ENCODE measurements around the gene CEP72.
A peak's percentile ranks its signal among the peaks of the same experiment; 100 is the strongest.
"Not testable (repeated sequence)": the region's sequence is repeated elsewhere in the genome, so short reads cannot be mapped to it uniquely, and the experiment has no call there.

Gene CEP72

DNA sequence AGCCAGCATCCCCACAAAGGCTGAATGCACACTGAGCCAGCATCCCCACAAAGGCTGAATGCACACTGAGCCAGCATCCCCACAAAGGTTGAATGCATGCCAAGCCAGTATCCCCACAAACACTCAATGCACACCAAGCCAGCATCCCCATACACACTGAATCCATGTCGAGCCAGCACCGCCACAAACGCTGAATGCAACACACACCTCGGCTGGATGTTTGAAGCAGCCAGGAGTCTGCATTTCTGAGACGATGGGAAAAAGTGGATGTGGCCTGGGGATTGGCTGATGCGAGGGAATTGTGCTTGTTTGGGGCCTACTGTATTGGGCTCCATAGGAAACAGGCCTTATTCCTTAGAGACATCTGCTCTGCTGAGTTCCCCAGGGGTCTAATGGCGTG is 30.9 kb upstream of the CEP72 start:
- no peak for DNase-seq

DNA sequence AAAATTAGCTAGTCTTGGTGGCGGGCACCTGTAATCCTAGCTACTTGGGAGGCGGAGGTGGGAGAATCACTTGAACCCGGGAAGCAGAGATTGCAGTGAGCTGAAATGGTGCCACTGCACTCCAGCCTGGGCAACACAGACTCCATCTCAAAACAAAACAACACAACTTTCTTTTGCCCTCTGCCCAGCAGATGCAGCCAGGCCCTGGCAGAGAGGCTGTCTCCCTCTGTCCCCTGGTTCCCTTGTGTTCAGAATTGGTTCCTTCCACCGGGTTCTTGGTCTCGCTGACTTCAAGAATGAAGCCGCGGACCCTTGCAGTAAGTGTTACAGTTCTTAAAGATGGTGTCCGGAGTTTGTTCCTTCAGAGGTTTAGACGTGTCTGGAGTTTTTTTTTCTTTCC is 30.2 kb upstream of the CEP72 start:
- no peak for DNase-seq

DNA sequence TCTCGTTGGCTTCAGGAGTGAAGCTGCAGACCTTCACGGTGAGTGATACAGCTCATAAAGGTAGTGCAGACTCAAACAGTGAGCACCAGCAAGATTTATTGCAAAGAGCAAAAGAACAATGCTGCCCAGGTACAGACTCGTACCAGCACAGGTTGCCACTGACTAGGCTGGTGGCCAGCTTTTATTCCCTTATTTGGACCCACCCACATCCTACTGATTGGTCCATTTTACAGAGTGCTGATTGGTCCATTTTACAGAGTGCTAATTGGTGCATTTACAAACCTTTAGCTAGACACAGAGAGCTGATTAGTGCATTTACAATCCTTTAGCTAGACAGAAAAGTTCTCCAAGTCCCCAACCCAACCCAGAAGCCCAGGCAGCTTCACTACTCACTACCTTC is 29.7 kb upstream of the CEP72 start:
- DNase-seq = not testable (repeated sequence)

DNA sequence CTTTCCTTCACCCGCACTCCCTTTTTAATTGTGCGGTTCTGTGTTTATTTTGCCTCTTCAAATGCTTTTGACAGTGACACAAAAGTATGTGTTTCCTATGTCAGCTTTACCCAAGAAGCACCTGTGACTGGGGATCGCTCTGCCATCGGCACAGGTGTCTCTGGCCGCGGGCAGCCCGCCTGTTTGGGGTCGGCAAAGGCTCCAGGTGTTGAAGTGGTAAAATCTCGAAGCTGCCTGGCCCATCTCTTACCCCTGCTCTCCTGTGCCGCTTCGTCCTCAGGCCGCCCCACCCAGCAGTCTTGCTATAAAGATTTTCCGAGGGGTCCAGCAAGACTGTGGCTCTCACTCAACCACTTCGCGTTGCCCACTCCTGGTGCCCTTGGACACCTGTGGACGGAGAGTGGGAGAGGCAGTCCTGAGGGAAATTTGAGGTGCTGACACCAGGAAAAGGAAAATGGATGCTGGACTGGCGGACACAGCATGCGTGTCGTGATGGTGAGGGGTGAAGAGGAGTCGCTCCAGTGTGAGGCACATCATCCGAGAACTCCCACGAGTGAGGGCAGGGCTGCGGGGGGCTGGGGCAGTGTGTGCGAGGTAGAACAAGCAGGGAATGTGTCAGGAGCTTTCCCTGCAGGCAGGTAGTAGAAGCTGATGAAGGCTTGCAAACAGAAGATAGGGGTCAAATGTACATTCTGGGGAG is 29.1 kb upstream of the CEP72 start:
- DNase-seq = no peak

DNA sequence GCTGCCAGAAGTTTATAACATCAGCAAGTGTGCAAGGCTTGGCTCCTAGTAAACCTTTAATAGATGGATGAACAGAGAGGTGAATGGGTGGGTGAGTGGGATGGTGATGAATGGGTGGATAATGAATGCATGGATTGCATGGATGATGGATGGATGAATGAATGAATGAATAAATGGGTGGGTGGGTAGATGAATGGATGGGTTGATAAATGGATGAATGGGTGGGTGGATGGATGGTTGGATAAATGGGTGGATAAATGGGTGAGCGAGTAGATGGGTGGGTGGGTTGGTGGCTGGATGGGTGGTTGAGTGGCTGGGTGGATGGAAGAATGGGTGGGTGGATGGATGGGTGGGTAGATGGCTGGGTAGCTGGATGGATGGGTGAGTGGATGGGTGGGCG is 28.5 kb upstream of the CEP72 start:
- DNase-seq = no peak

DNA sequence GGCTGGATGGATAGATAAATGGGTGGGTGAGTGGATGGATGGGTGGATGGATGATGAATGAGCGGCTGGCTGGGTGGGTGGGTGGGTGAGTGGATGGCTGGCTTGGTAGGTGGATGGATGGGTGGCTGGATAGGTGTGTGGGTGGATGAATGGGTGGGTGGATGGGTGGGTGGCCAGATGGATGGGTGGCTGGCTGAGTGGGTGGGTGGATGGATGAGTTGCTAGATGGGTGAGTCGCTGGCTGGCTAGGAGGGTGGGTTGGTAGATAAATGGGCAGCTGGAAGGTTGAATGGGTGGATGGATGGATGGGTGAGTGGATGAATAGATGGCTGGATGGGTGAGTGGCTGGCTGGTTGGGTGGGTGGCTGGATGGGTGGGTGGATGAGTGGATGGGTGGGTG is 27.9 kb upstream of the CEP72 start:
- no peak for DNase-seq

DNA sequence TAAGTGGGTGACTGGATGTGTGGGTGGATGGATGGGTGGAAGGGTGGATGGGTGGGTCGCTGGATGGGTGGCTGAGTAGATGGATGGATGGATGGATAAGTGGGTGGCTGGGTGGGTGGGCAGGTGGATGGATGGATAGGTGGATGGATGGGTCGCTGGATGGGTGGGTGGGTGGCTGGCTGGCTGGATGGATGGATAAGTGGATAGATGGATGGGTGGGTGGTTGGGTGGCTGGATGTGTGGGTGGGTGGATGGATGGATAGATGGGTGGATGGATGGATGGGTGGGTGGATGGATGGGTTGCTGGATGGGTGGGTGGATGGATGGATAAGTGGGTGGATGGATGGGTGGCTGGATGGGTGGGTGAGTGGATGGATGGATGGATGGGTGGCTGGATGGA is 27.3 kb upstream of the CEP72 start:
- DNase-seq = no peak

DNA sequence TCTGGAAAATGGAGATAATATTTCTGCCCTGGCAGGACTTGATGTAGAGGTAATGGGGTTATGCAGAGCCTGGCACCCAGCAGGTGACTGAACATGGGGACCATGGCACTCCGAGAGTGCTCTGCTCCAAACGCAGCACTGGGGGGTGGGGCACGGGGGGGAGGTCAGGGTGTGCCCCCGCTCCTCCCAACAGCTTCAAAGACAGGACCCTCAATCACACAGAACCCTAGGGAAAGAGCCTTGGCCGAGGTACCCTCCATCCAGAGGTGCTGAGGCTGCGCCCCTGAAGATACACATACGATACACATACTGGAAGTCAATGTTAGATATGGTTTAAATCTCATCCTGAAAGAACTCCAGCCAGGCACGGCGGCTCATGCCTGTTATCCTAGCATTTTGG is 26.6 kb upstream of the CEP72 start:
- no peak for DNase-seq

DNA sequence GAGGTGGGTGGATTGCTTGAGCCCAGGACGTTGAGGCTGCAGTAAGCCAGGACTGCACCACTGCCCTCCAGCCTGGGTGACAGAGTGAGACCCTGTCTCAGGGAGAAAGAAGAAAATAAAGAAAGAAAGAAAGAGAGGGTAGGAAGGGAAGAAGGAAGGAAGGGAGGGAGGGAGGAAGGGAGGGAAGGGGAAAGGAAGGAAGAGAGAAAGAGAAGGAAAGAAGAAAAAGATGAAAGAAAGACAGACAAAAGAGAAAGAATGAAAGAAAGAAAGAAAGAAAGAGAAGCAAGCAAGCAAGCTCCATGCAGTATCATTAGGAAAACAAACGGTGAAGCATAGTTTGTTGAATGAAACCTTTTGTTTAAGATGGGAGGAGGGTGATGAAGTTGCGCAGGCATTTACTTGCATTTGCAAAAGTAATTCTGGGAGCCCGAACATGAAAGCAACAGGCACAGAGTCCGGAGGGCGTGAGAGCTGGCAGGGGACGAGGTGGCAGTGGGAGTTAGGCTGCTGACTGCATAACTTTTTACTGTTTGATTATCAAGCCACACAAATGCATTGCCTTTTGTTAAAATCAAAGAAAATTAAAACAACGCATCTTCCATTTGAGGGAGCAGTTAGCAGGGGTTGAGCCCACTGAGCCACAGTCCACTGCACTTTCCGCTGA is 26.0 kb upstream of the CEP72 start:
- no peak for DNase-seq

DNA sequence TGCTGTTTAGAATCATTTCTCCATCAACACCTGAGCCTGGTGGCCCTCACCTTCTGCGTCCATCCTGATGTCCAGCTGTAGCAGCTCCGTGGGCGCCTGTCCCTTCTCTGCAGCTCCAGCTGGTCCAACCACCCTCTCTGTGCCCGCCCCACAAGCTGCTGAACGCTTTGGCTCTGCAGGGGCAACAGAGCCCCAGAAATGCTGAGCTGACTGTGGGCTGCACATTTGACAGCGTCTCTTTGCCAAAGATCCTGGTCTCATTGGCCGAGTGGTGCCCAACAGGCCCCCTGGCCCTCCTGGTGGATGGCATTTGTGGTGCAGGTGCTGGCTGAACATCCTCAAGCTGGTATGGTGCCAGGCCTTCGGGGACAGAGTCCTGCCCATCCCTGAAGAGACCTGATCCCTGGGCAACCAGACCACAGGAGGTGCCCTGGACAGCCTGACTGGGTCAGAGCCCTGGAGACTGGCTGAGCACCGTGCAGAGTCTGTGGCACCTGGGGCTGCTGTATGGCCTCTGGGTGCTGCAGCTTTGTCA is 25.3 kb upstream of the CEP72 start:
- no peak for DNase-seq

DNA sequence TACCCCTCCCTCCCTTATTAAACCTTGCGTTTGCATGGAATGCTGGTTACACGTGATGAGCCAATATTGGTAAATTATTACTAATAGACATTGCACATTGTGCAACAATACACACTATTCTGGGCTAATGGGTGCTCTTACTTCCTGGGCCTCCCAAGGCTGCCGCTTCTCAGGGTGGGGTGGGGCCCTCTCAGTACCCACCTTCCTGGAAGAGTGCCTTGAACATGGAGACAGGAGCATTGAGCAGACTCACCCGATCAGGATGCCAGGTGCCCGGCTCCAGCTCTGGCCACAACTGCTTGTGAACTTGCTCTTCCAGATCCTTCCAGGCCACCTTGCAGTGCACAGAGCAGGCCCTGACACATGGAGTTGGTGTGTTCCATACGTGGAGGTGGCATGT is 24.7 kb upstream of the CEP72 start:
- no peak for DNase-seq

DNA sequence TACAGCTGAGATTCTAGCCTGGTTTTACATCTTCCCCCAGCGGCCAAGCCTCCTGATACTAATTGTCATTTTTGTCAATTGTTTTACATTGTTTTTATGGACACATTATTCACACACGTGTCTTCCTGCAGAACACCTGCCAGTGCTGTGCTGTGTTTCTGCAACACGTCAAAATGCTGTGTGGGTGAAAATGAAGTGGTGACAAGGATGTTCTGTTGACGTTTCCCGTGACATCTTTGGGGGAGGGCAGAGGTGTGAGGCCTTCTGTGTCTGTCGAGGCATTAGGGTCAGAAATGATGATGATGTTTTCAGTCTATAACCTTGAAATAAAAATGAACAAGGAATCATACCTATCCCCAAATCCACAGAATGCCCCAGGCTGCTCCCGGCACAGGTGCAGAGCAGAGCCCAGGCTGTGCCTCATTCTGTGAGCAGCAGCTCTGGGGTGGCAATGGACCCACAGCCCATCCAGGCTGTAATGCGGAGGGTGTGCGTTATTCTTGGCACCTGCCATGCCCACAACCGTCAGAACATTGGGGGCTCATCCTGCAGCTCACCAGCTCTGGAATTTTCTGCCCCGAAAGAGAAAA is 23.6 kb upstream of the CEP72 start:
- no peak for DNase-seq

DNA sequence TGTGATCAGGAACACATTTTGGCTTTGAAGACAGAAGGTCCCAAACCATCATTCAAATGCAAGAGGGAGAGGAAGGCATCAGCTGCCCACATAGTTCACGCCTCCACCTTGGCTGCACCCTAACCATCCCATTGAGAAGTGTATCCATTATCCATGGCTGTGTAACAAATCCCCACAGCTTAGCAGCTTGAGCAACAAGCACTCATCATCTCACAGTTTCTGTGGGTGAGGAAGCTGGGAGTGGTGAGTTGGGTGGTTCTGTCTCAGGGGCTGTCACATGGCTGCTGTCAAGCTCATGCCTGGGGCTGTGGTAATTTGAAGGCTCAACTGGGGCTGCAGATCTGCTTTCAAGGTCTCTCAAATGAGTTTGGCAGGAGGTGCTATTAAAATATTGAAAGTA is 23.0 kb upstream of the CEP72 start:
- no peak for DNase-seq

DNA sequence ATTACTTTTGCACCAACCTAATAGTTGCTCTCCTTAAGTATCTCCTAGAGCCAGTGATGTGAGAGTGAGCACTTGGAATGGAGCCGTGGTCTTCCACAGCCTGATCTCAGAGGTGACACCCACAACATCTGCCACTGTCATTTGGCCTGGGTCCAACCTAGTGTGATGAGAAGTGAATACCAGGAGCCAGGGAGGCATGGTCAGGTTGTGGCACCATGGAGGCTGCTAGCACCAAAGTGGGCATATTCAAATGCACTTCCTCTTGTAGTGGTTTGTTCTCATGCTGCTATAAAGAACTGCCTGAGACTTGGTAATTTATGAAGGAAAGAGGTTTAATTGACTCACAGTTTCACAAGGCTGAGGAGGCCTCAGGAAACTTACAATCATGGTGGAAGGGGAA is 22.6 kb upstream of the CEP72 start:
- no peak for DNase-seq

DNA sequence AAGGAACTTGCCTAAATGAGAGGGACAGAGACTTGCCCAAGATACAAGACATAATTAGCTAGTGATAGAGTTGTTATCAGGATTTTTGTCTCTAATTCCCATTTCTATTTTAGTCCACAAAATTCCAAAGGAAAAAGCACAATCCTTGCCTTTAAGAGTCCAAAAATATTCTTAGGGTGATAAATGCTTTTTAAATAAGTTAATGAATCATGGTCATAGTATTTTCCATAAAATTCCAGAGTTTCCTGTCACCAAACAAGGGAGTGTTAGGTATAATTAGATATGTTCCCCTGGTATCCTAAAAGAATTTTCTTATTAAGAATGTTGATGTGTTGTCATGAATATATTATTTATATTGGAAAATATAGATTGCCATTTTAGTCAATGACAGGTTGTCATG is 21.8 kb upstream of the CEP72 start:
- DNase-seq = peak; percentile 1

DNA sequence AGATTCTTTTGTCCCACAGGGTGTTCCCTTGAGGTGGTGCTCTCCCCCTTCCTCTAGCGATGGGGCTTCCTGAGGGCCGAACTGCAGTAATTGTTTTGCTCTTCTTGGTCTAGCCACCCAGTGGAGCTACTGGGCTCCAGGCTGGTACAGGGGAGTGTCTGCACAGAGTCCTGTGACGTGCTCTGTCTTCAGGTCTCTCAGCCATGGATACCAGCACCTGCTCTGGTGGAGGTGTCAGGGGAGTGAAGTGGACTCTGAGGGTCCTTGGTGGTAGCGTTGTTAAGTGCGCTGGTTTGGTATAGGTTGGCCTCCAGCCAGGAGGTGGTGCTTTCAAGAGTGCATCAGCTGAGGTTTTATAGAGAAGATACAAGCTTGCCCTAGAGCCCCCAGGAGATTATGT is 20.4 kb upstream of the CEP72 start:
- no peak for DNase-seq

DNA sequence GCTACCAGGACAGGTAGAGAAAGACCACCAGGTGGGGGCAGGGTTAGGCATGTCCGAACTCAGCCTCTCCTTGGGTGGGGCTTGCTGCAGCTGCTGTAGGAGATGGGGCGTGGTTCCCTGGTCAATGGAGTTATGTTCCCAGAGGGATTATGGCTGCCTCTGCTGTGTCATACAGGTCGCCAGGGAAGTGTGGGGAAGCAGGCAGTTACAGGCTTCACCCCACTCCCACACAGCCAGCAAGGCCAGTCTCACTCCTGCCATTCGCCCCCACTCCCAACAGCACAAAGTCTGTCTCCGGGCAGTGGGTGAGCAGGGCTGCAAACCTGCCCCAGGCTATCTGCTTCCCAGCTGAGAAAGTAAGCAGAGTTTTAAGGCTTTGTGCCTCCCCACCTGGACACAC is 20.0 kb upstream of the CEP72 start:
- DNase-seq = no peak

DNA sequence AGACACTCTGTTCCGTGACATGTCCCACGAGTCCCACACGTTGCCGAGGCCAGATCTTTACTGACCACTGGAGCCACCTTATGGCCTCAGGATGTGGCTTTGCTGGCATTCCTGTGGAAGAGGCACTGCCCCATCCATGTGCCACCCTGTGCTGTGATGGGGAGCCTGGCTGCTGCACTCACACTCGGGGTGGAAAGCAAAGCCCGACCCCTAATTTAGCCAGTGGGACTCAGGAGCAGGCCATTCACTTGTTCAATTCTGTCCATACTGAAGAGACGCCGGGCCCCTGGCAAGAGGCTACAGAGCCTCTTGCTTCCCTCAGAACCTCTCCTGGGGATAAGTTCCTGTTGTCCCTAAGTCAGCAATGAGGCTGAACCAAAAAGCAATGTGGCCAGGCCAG is 18.6 kb upstream of the CEP72 start:
- no peak for DNase-seq

DNA sequence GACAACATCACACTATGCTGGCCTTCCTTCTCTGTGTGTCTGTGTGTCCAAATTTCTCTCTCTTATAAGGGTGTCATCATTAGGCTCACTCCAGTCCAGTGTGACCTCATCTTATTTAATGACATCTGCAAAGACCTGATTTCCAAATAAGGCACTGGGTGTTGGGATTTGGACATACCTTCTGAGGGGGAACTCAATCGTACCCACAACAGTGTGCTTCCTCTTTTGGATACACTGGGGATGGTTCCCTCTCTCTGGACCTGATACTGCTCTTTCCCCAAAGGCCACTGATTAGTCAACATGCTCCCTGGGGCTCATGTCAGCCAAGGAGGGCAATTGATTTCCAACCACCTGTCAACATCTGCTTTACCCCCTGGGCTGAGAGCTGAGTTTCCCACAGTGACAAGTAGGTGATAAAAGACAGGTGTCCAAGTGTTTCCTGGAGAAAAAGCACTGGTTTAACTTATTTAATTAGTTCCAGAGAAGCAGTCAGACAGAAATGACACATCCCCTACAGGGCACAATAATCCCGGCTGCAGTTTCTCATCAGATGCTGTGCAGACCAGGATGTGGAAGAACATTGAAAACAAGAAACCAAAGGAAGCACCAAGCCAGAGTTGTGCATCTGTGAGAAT is 17.8 kb upstream of the CEP72 start:
- DNase-seq = no peak

DNA sequence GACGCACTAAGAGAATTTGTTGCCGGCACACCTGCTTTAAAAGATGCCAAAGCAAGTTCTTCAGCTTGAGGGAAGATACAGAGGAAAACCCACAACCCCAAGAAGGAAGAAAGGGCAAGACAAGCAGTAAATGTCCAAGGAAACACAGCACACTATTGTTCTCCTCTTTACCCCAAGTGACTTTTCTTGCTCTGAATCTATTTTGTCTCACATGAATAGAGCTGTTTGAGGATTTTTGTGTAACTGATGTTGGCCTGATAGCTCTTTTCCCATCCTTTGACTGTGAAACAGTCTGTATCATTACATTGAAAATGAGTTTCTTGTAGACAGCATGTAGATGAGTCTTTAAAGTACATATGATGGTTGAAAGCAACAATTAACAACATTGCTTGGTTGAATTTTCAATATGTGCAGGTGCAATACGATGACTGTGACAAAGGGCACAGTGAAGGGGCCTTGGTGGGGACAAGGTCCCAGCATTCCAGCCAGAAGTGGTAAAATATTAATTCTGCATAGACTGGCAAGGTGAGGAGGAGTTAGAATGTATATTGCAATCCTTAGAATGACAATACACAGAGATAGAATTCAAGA is 16.8 kb upstream of the CEP72 start:
- DNase-seq = no peak

DNA sequence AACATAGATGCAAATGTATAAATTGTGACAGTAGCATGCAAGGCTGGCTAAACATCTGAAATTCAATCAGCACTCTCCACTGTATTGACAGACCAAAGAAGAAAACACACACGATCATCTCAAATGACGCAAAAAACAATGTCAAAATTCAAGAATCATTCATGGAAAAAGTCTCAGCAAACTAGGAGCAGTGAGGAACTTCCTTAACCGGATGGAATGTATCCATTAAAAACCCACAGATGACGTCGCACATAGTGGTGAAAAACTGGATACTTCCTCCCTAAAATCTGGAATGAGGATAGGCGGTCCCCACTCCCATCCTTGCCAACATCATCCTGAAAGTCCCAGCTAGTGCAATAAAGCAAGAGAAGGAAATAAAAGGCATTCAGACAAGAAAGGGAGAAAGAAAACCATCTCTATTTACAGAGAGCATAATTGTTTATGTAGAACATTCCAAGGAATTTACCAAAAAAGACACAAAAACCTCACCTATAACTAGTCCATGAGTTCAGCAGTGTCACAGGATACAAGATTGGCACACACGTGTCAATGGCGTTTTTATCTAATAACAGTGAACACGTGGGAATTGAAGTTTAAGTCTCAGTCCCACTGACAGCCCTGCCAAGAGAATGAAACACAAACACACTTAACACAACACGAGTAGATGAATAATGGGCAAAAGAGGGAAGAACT is 14.1 kb upstream of the CEP72 start:
- no peak for DNase-seq

DNA sequence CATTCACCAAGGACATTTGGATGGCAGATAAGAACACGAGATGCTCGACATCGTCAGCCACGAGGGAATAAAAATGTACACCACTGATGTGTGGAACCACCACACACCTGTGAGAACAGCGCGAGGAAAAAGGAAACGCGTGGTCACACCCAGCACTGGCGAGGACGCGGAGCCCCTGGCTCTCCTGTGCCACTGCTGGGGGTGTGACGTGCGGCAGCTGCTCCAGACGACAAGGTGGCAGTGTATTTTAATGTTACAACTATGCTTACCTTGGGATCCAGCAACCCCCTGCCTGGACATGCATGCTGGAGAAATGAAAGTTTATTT is 13.6 kb upstream of the CEP72 start:
- DNase-seq = no peak

DNA sequence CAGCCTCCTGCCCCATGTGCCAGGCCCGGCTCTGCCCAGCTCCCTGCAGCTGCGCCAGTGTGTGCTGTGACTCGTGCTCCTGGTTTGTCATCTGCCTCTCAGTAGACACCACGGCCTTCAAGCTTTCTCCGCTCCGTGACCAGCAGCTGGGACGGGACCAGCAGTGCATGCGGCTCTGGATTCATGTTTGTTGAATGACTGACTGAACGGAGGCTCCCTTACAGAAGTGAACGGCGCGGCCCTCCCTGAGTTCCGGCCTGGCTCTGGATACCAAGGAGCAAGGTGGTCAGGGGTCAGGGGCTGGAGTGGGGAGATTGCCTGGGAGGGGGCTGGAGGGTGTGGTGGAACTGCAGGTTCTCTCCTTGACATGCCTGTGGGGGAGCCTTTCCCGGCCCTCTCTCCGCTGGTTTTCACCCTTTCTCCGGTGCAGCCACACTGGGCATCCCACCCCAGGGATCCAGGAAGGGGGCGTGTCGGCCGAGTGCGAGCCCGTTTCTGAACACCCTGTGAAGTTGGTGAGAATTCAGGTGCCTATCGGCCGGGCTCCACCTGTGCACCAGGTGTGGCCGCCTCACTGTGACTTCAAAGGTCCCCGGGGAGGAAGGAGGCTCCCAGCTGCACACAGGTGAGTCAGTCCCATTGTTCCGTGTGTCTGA is 11.1 kb upstream of the CEP72 start:
- DNase-seq = no peak

Data from fibroblast of upper back skin (primary cell).